Measurements from ENCODE around the gene RRAS2. TPM values are rescaled to one million over a fixed set of nuclear protein-coding genes. Genes with fewer than 3 reads are reported as not detected.

Gene RRAS2
- total RNA-seq, 1 donor from 2014 or later, result 150 TPM

DNA sequence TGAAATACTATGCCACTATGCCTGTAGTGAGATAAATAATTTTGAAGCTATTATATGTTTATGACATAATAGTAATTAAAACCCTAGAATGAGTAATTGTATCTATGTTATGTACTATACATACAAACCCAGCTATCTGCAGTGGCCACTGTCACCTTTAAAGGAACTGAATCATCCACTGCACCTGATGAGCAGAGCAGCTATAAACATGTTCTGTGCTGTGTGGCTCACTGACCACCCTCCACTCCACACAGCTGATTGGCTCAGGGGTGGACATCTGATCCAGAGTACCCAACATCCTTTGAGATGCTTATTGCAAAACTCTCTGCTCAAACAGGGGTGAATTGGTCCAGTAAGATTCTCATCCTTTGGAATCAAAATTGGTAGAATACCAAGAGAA, 19.2 kb upstream of the RRAS2 start:
- no peaks in the 10 kb centered on the region for H3K79me2 ChIP-seq (ENCODE audit: insufficient read depth, low read length)
- Mint-ChIP-seq H3K36me3 (ENCODE audit: low read depth, unreplicated experiment) (no peaks in the 10 kb centered on the region), H3K9me3 (ENCODE audit: unreplicated experiment) (no peaks in the 10 kb centered on the region), H3K4me1 (ENCODE audit: low read depth, unreplicated experiment) (peaks cover 6% of the 10 kb centered on the region), H3K27ac (ENCODE audit: unreplicated experiment) (no peak overlapping the region), H3K27me3 (ENCODE audit: low read depth, unreplicated experiment) (peaks cover 18% of the 10 kb centered on the region), H3K4me3 (ENCODE audit: unreplicated experiment) (no peak overlapping the region)
- H3K4me3 ChIP-seq (ENCODE audit: insufficient read depth, low read depth, low read length), result no peak overlapping the region
- no peak overlapping the region for H3K27ac ChIP-seq (ENCODE audit: low read depth, low read length)
- no peak overlapping the region for H2AFZ ChIP-seq (ENCODE audit: low read depth, low read length)
- H3K4me2 ChIP-seq (ENCODE audit: low read length), result no peak overlapping the region
- FAIRE-seq (no peak), DNase-seq (ENCODE audit: low read depth) (no peak)
- no peaks in the 10 kb centered on the region for H3K27me3 ChIP-seq (ENCODE audit: insufficient read depth, low read length)
- no peaks in the 10 kb centered on the region for H3K4me1 ChIP-seq (ENCODE audit: insufficient read depth, low read length)
- TF ChIP-seq, protein P1, sequence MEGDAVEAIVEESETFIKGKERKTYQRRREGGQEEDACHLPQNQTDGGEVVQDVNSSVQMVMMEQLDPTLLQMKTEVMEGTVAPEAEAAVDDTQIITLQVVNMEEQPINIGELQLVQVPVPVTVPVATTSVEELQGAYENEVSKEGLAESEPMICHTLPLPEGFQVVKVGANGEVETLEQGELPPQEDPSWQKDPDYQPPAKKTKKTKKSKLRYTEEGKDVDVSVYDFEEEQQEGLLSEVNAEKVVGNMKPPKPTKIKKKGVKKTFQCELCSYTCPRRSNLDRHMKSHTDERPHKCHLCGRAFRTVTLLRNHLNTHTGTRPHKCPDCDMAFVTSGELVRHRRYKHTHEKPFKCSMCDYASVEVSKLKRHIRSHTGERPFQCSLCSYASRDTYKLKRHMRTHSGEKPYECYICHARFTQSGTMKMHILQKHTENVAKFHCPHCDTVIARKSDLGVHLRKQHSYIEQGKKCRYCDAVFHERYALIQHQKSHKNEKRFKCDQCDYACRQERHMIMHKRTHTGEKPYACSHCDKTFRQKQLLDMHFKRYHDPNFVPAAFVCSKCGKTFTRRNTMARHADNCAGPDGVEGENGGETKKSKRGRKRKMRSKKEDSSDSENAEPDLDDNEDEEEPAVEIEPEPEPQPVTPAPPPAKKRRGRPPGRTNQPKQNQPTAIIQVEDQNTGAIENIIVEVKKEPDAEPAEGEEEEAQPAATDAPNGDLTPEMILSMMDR (IDR thresholded peaks at IDR 0.05; ENCODE audit: insufficient read depth, low read depth, low read length), result no peak
- no peak for TF ChIP-seq EZH2 (IDR thresholded peaks at IDR 0.05; ENCODE audit: insufficient read depth, low read length)
- no peaks in the 10 kb centered on the region for H4K20me1 ChIP-seq (ENCODE audit: insufficient read depth, low read length)
- no peaks in the 10 kb centered on the region for H3K9me3 ChIP-seq (ENCODE audit: insufficient read depth, low read depth, low read length)
- no peaks in the 10 kb centered on the region for H3K36me3 ChIP-seq (ENCODE audit: insufficient read depth, low read length)
- H3K9ac ChIP-seq (ENCODE audit: low read length), result no peak overlapping the region

- Mint-ChIP-seq H3K36me3 (ENCODE audit: low read depth, unreplicated experiment) (no peaks in the 10 kb centered on the region), H3K27me3 (ENCODE audit: low read depth, unreplicated experiment) (peaks cover 8% of the 10 kb centered on the region), H3K4me3 (ENCODE audit: unreplicated experiment) (no peak overlapping the region), H3K4me1 (ENCODE audit: low read depth, unreplicated experiment) (peaks cover 6% of the 10 kb centered on the region), H3K9me3 (ENCODE audit: unreplicated experiment) (no peaks in the 10 kb centered on the region), H3K27ac (ENCODE audit: unreplicated experiment) (no peak overlapping the region)
- FAIRE-seq (no peak), DNase-seq (ENCODE audit: low read depth) (no peak)
- H3K9ac ChIP-seq (ENCODE audit: low read length), result no peak overlapping the region
- no peaks in the 10 kb centered on the region for H3K4me1 ChIP-seq (ENCODE audit: insufficient read depth, low read length)
- H3K36me3 ChIP-seq (ENCODE audit: insufficient read depth, low read length), result no peaks in the 10 kb centered on the region
- H3K27ac ChIP-seq (ENCODE audit: low read depth, low read length), result no peak overlapping the region
- no peaks in the 10 kb centered on the region for H4K20me1 ChIP-seq (ENCODE audit: insufficient read depth, low read length)
- H3K4me2 ChIP-seq (ENCODE audit: low read length), result no peak overlapping the region
- H3K9me3 ChIP-seq (ENCODE audit: insufficient read depth, low read depth, low read length), result no peaks in the 10 kb centered on the region
- H3K27me3 ChIP-seq (ENCODE audit: insufficient read depth, low read length), result no peaks in the 10 kb centered on the region
- TF ChIP-seq, protein P1 (IDR thresholded peaks at IDR 0.05; ENCODE audit: insufficient read depth, low read depth, low read length), result no peak
- TF ChIP-seq EZH2 (IDR thresholded peaks at IDR 0.05; ENCODE audit: insufficient read depth, low read length), result no peak
- H3K4me3 ChIP-seq (ENCODE audit: insufficient read depth, low read depth, low read length), result no peak overlapping the region
- no peaks in the 10 kb centered on the region for H3K79me2 ChIP-seq (ENCODE audit: insufficient read depth, low read length)
- H2AFZ ChIP-seq (ENCODE audit: low read depth, low read length), result no peak overlapping the region
Measured at GRCh38 chr11:14376920-14377319, 17.9 kb upstream of the RRAS2 start.

GRCh38 chr11:14374922-14375830, 16.2 kb upstream of the RRAS2 start:
- Histone ChIP-seq H2AFZ (ENCODE audit: low read depth, low read length) (no peak overlapping the region), H3K79me2 (ENCODE audit: insufficient read depth, low read length) (no peaks in the 10 kb centered on the region), H3K27ac (ENCODE audit: low read depth, low read length) (no peak overlapping the region), H3K4me3 (ENCODE audit: insufficient read depth, low read depth, low read length) (no peak overlapping the region), H4K20me1 (ENCODE audit: insufficient read depth, low read length) (no peaks in the 10 kb centered on the region), H3K4me2 (ENCODE audit: low read length) (no peak overlapping the region), H3K9ac (ENCODE audit: low read length) (no peak overlapping the region), H3K4me1 (ENCODE audit: insufficient read depth, low read length) (no peaks in the 10 kb centered on the region), H3K36me3 (ENCODE audit: insufficient read depth, low read length) (no peaks in the 10 kb centered on the region), H3K27me3 (ENCODE audit: insufficient read depth, low read length) (no peaks in the 10 kb centered on the region), H3K9me3 (ENCODE audit: insufficient read depth, low read depth, low read length) (no peaks in the 10 kb centered on the region)
- H3K36me3 Mint-ChIP-seq (ENCODE audit: low read depth, unreplicated experiment), result peaks cover 1% of the 10 kb centered on the region
- no peak for DNase-seq (ENCODE audit: low read depth)
- H3K4me3 Mint-ChIP-seq (ENCODE audit: unreplicated experiment), result no peak overlapping the region
- TF ChIP-seq, protein P1 (IDR thresholded peaks at IDR 0.05; ENCODE audit: insufficient read depth, low read depth, low read length), result peak; percentile 8
- no peak for TF ChIP-seq EZH2 (IDR thresholded peaks at IDR 0.05; ENCODE audit: insufficient read depth, low read length)
- H3K27ac Mint-ChIP-seq (ENCODE audit: unreplicated experiment), result no peak overlapping the region
- no peaks in the 10 kb centered on the region for H3K9me3 Mint-ChIP-seq (ENCODE audit: unreplicated experiment)
- peaks cover 6% of the 10 kb centered on the region for H3K4me1 Mint-ChIP-seq (ENCODE audit: low read depth, unreplicated experiment)
- peaks cover 11% of the 10 kb centered on the region for H3K27me3 Mint-ChIP-seq (ENCODE audit: low read depth, unreplicated experiment)
- FAIRE-seq, result no peak

All from astrocyte (in vitro differentiated cells and primary cell).